H9 (cell line): Measurements from ENCODE around the gene CFAP77. TPM values are rescaled to one million over a fixed set of nuclear protein-coding genes. Genes with fewer than 3 reads are reported as not detected.

ENCODE experiments used
- DNase-seq: peaks from one replicate; pipeline ENCODE4 v3.0.0-alpha.2; 2017
- H2AFZ ChIP-seq: one replicate; pipeline ENCODE4 v1.6.1; 2013; ENCODE audit warnings: mild to moderate bottlenecking, low read length, control low read depth, moderate library complexity
- H2AK5ac ChIP-seq: 2 replicates; pipeline ENCODE4 v1.6.1; 2013; ENCODE audit warnings: low read length, control low read depth, mixed read lengths; ENCODE audit not compliant: insufficient read length
- H2BK120ac ChIP-seq: one replicate; pipeline ENCODE4 v1.6.1; 2013; ENCODE audit warnings: low read depth, mild to moderate bottlenecking, low read length, control low read depth, inconsistent platforms; ENCODE audit not compliant: poor library complexity, severe bottlenecking
- H2BK12ac ChIP-seq: 2 replicates; pipeline ENCODE4 v1.6.1; 2013; ENCODE audit warnings: low read length, control low read depth, mixed read lengths, low read depth; ENCODE audit not compliant: insufficient read length
- H2BK15ac ChIP-seq: 2 replicates; pipeline ENCODE4 v1.6.1; 2013; ENCODE audit warnings: low read depth, low read length, control low read depth
- H2BK20ac ChIP-seq: one replicate; pipeline ENCODE4 v1.6.1; 2013; ENCODE audit warnings: low read depth, mild to moderate bottlenecking, low read length, control low read depth, inconsistent platforms; ENCODE audit not compliant: poor library complexity, severe bottlenecking
- H2BK5ac ChIP-seq: 2 replicates; pipeline ENCODE4 v1.6.1; 2013; ENCODE audit warnings: low read length, control low read depth, mixed read lengths; ENCODE audit not compliant: insufficient read length
- H3K14ac ChIP-seq: 2 replicates; pipeline ENCODE4 v1.6.1; 2013; ENCODE audit warnings: low read length, control low read depth; ENCODE audit not compliant: insufficient read depth
- H3K18ac ChIP-seq: 2 replicates; pipeline ENCODE4 v1.6.1; 2013; ENCODE audit warnings: low read depth, mild to moderate bottlenecking, mixed read lengths, low read length, control low read depth; ENCODE audit not compliant: insufficient read length
- H3K23ac ChIP-seq: 2 replicates; pipeline ENCODE4 v1.6.1; 2013; ENCODE audit warnings: low read length, control low read depth, mixed read lengths, low read depth; ENCODE audit not compliant: insufficient read length
- H3K23me2 ChIP-seq: 2 replicates; pipeline ENCODE4 v1.6.1; 2013; ENCODE audit warnings: low read depth, mild to moderate bottlenecking, mixed read lengths, low read length, control low read depth; ENCODE audit not compliant: insufficient read length, poor library complexity, severe bottlenecking
- H3K27ac ChIP-seq: 2 replicates; pipeline ENCODE4 v1.5.1; 2013; ENCODE audit warnings: low read length, control low read depth, mixed read lengths, low read depth; ENCODE audit not compliant: insufficient read length
- H3K27me3 ChIP-seq: 2 replicates; pipeline ENCODE4 v1.6.1; 2013; ENCODE audit warnings: low read length, control low read depth, inconsistent platforms; ENCODE audit not compliant: insufficient read depth
- H3K4ac ChIP-seq: 2 replicates; pipeline ENCODE4 v1.6.1; 2013; ENCODE audit warnings: low read depth, mild to moderate bottlenecking, control low read depth, inconsistent platforms, low read length, moderate library complexity
- H3K4me1 ChIP-seq: 2 replicates; pipeline ENCODE4 v1.6.1; 2013; ENCODE audit warnings: low read length, control low read depth, inconsistent platforms; ENCODE audit not compliant: insufficient read depth
- H3K4me2 ChIP-seq: 2 replicates; pipeline ENCODE4 v1.6.1; 2013; ENCODE audit warnings: low read length, control low read depth, mixed read lengths; ENCODE audit not compliant: insufficient read length, insufficient read depth
- H3K56ac ChIP-seq: 2 replicates; pipeline ENCODE4 v1.6.1; 2013; ENCODE audit warnings: low read depth, mild to moderate bottlenecking, mixed read lengths, low read length, control low read depth; ENCODE audit not compliant: insufficient read length
- H3K79me1 ChIP-seq: 2 replicates; pipeline ENCODE4 v1.6.1; 2013; ENCODE audit warnings: low read depth, mild to moderate bottlenecking, moderate library complexity, low read length, control low read depth, inconsistent platforms; ENCODE audit not compliant: insufficient read depth, poor library complexity, severe bottlenecking
- H3K79me2 ChIP-seq: 2 replicates; pipeline ENCODE4 v1.6.1; 2013; ENCODE audit warnings: low read length, control low read depth, inconsistent platforms; ENCODE audit not compliant: insufficient read depth
- H3K9ac ChIP-seq: 2 replicates; pipeline ENCODE4 v1.6.1; 2013; ENCODE audit warnings: low read length, control low read depth, mixed read lengths; ENCODE audit not compliant: insufficient read length; ENCODE audit errors: extremely low read depth
- H3K9me3 ChIP-seq: one replicate; pipeline ENCODE4 v1.6.1; 2013; ENCODE audit warnings: low read depth, low read length, inconsistent platforms; ENCODE audit not compliant: control insufficient read depth
- H3T11ph ChIP-seq: one replicate; pipeline ENCODE4 v1.6.1; 2013; ENCODE audit warnings: mild to moderate bottlenecking, low read length, control low read depth, inconsistent platforms
- H4K20me1 ChIP-seq: one replicate; pipeline ENCODE4 v1.6.1; 2013; ENCODE audit not compliant: control insufficient read depth, insufficient read length, insufficient read depth
- H4K5ac ChIP-seq: 2 replicates; pipeline ENCODE4 v1.6.1; 2013; ENCODE audit warnings: low read depth, mild to moderate bottlenecking, mixed read lengths, low read length, control low read depth; ENCODE audit not compliant: insufficient read length
- H4K8ac ChIP-seq: replicated peaks from 2 replicates; pipeline ENCODE4 v1.6.1; 2013; ENCODE audit warnings: low read length, control low read depth, mixed read lengths, low read depth; ENCODE audit not compliant: insufficient read length
- H4K91ac ChIP-seq: 2 replicates; pipeline ENCODE4 v1.6.1; 2013; ENCODE audit warnings: low read depth, mild to moderate bottlenecking, moderate library complexity, mixed read lengths, low read length, control low read depth; ENCODE audit not compliant: insufficient read length
- H3K27ac Mint-ChIP-seq, 3 experiments: 2 replicates in 2 of 3; 3 replicates in 1 of 3; pipeline ENCODE4 v1.8.0; 2020 to 2021; ENCODE audit warnings: mixed read lengths in 3 of 3, mild to moderate bottlenecking in 1 of 3, moderate library complexity in 1 of 3
- H3K27me3 Mint-ChIP-seq: 2 replicates; pipeline ENCODE4 v1.8.0; 2021; ENCODE audit warnings: low read depth, mild to moderate bottlenecking, moderate library complexity, mixed read lengths
- H3K36me3 Mint-ChIP-seq, 3 experiments: 2 replicates in 2 of 3; 3 replicates in 1 of 3; pipeline ENCODE4 v1.8.0; 2020 to 2021; ENCODE audit warnings: low read depth in 3 of 3, mixed read lengths in 3 of 3; ENCODE audit not compliant: insufficient read depth in 1 of 3
- H3K4me1 Mint-ChIP-seq, 2 experiments: 2 replicates each; pipeline ENCODE4 v1.8.0; 2020; ENCODE audit warnings: mixed read lengths in 2 of 2
- H3K4me3 Mint-ChIP-seq, 2 experiments: 2 replicates in 1 of 2; 3 replicates in 1 of 2; pipeline ENCODE4 v1.8.0; 2020 to 2021; ENCODE audit warnings: mild to moderate bottlenecking in 2 of 2, mixed read lengths in 2 of 2, moderate library complexity in 1 of 2
- H3K9me3 Mint-ChIP-seq, 2 experiments: 2 replicates in 1 of 2; 3 replicates in 1 of 2; pipeline ENCODE4 v1.8.0; 2020; ENCODE audit warnings: mild to moderate bottlenecking in 2 of 2, mixed read lengths in 2 of 2, moderate library complexity in 1 of 2
- WGBS: extraction: QIAGEN DNeasy Blood & Tissue Kit; methylation state at CpG from one replicate; pipeline ENCODE4 v1.1.7; 2013; ENCODE audit warnings: missing lambda C conversion rate, low lambda C conversion rate, mixed read lengths; ENCODE audit not compliant: insufficient read length; ENCODE audit errors: extremely low coverage; 5-methylcytosine and 5-hydroxymethylcytosine counted together
- total RNA-seq: library from RNA; stranded (reverse); gene quantifications from 2 replicates; pipeline ENCODE4 v1.2.1, GENCODE V29; 2021
- TF ChIP-seq, protein P1 (sequence below): fragments of 200-600 bp; sonication (generic); conservative IDR thresholded peaks from 3 replicates; pipeline ENCODE4 v1.8.0; 2021; ENCODE audit warnings: antibody characterized with exemption, mild to moderate bottlenecking

The CFAP77 gene
- total RNA-seq, 1 experiment from 2014 or later, result 0.72 TPM

DNA sequence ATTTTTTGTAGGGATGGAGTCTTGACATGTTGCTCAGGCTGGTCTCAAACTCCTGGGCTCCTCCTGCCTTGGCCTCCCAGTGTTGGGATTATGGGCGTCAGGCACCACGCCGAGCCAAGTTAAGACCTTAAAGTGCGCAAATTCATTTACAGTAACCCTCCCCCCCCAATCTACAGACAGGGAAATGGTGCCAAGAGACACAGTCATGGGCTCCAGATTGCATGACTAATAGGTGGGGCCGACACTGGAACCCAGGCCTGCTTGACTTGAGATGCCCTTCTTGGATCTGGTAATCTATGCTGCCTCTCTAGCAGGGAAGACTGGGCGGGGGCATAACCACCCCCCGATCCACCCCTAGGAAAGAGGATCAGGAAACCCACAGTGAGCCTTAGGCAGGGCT, 22.9 kb upstream of the CFAP77 start:
- H3K23me2 ChIP-seq, result no peaks in the 10 kb centered on the region
- no peak overlapping the region for H3K4me2 ChIP-seq
- no peak overlapping the region for H3K23ac ChIP-seq
- H2BK12ac ChIP-seq, result no peak overlapping the region
- H3K79me1 ChIP-seq, result no peaks in the 10 kb centered on the region
- H2BK120ac ChIP-seq, result no peak overlapping the region
- Mint-ChIP-seq H3K27me3 (no peaks in the 10 kb centered on the region), H3K4me1 (no peaks in the 10 kb centered on the region), H3K36me3 (peaks cover 36 to 94% (median 81%) of the 10 kb centered on the region in 3 experiments; a peak in 6 of 7 replicates), H3K27ac (peak overlapping the region in 1 of 3 experiments; percentile 79; a peak in 2 of 7 replicates), H3K4me3 (no peak overlapping the region), H3K9me3 (no peaks in the 10 kb centered on the region)
- H3K9ac ChIP-seq, result no peak overlapping the region
- H2BK15ac ChIP-seq, result no peak overlapping the region
- no peaks in the 10 kb centered on the region for H3K9me3 ChIP-seq
- no peak overlapping the region for H4K8ac ChIP-seq
- H3K79me2 ChIP-seq, result no peaks in the 10 kb centered on the region
- H2BK20ac ChIP-seq, result no peak overlapping the region
- no peak overlapping the region for H3K27ac ChIP-seq
- no peak for DNase-seq
- no peak overlapping the region for H2AK5ac ChIP-seq
- H2AFZ ChIP-seq, result no peak overlapping the region
- H4K91ac ChIP-seq, result no peak overlapping the region
- no peaks in the 10 kb centered on the region for H3K4me1 ChIP-seq
- no peak overlapping the region for H2BK5ac ChIP-seq
- no peak overlapping the region for H4K5ac ChIP-seq
- no CpG with 5 or more reads among the region's 7 CpGs for WGBS
- no peak overlapping the region for H3K14ac ChIP-seq
- H3K18ac ChIP-seq, result no peak overlapping the region
- TF ChIP-seq, protein P1, sequence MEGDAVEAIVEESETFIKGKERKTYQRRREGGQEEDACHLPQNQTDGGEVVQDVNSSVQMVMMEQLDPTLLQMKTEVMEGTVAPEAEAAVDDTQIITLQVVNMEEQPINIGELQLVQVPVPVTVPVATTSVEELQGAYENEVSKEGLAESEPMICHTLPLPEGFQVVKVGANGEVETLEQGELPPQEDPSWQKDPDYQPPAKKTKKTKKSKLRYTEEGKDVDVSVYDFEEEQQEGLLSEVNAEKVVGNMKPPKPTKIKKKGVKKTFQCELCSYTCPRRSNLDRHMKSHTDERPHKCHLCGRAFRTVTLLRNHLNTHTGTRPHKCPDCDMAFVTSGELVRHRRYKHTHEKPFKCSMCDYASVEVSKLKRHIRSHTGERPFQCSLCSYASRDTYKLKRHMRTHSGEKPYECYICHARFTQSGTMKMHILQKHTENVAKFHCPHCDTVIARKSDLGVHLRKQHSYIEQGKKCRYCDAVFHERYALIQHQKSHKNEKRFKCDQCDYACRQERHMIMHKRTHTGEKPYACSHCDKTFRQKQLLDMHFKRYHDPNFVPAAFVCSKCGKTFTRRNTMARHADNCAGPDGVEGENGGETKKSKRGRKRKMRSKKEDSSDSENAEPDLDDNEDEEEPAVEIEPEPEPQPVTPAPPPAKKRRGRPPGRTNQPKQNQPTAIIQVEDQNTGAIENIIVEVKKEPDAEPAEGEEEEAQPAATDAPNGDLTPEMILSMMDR, result no peak
- no peak overlapping the region for H3K4ac ChIP-seq
- no peak overlapping the region for H3T11ph ChIP-seq
- no peaks in the 10 kb centered on the region for H4K20me1 ChIP-seq
- H3K56ac ChIP-seq, result no peak overlapping the region
- H3K27me3 ChIP-seq, result no peaks in the 10 kb centered on the region
